Measurements from ENCODE around the gene MARK2. TPM values are rescaled to one million over a fixed set of nuclear protein-coding genes. Genes with fewer than 3 reads are reported as not detected.
A peak's percentile ranks its signal among the peaks of the same experiment; 100 is the strongest.
"Not testable (repeated sequence)": the region's sequence is repeated elsewhere in the genome, so short reads cannot be mapped to it uniquely, and the experiment has no call there.

MARK2 gene
- total RNA-seq, 2 experiments from 2014 or later = 24.3 to 24.9 TPM

GRCh38 chr11:63855975-63856374, 17.1 kb downstream of the MARK2 start:
- no peak overlapping the region for H3K27ac Mint-ChIP-seq

GRCh38 chr11:63858628-63859550, 20.0 kb downstream of the MARK2 start:
- Mint-ChIP-seq H3K36me3 (ENCODE audit: low read depth) (peaks cover 25% of the 10 kb centered on the region), H3K27ac (no peak overlapping the region), H3K4me1 (peaks cover 45% of the 10 kb centered on the region), H3K27me3 (no peaks in the 10 kb centered on the region), H3K9me3 (ENCODE audit: low read depth) (no peaks in the 10 kb centered on the region), H3K4me3 (no peak overlapping the region)
- no peak for ATAC-seq
- no peak for DNase-seq
- ChIA-PET POLR2A (no interaction called here), CTCF (interaction anchor here (0.6 to 1.4 kb wide), 4 partner anchors 8 to 635 kb away, joined by 3 to 4 read pairs (median 3); no protein-coding TSS in a partner anchor)
- intact Hi-C loops (cut with DNase I, micrococcal nuclease) = no loop called here

More at GRCh38 chr11:63855975-63856374, 17.1 kb downstream of the MARK2 start:
- Mint-ChIP-seq H3K9me3 (ENCODE audit: low read depth) (no peaks in the 10 kb centered on the region), H3K36me3 (ENCODE audit: low read depth) (peaks cover 21% of the 10 kb centered on the region), H3K4me3 (no peak overlapping the region), H3K4me1 (peaks cover 53% of the 10 kb centered on the region), H3K27me3 (no peaks in the 10 kb centered on the region)
- POLR2A ChIA-PET = interaction anchor here (0.8 to 1.0 kb wide), 2 partner anchors 9 to 17 kb away, joined by 3 read pairs; partner anchors contain the start of gene MARK2
- CTCF ChIA-PET = interaction anchor here (0.6 to 1.5 kb wide), 4 partner anchors 16 to 89 kb away, joined by 3 to 7 read pairs (median 4); no protein-coding TSS in a partner anchor
- ATAC-seq = peak; percentile 35
- DNase-seq = no peak
- intact Hi-C loops (cut with DNase I, micrococcal nuclease) = no loop called here

- intact Hi-C loops (cut with DNase I, micrococcal nuclease) = loop anchor here in 1 of 2 experiments (10.0 kb wide), 1 partner anchor 298 kb away; the partner anchor contains the start of gene PLAAT2
- ChIA-PET CTCF (interaction anchor here (0.6 to 1.9 kb wide), 7 partner anchors 10 to 43 kb away, joined by 3 to 8 read pairs (median 4); no protein-coding TSS in a partner anchor), POLR2A (no interaction called here)
- ATAC-seq (no peak), DNase-seq (no peak)
- peaks cover 26% of the 10 kb centered on the region for H3K36me3 Mint-ChIP-seq (ENCODE audit: low read depth)
- no peaks in the 10 kb centered on the region for H3K27me3 Mint-ChIP-seq
- no peak overlapping the region for H3K27ac Mint-ChIP-seq
- H3K4me3 Mint-ChIP-seq = no peak overlapping the region
- H3K4me1 Mint-ChIP-seq = peaks cover 59% of the 10 kb centered on the region
- no peaks in the 10 kb centered on the region for H3K9me3 Mint-ChIP-seq (ENCODE audit: low read depth)
Observed at GRCh38 chr11:63862923-63863322, 24.0 kb downstream of the MARK2 start.

GRCh38 chr11:63863620-63864019, 24.7 kb downstream of the MARK2 start:
- POLR2A ChIA-PET; H3K27me3 Mint-ChIP-seq; H3K9me3 Mint-ChIP-seq (ENCODE audit: low read depth); H3K4me3 Mint-ChIP-seq; H3K27ac Mint-ChIP-seq; DNase-seq; ATAC-seq: not testable (repeated sequence)
- CTCF ChIA-PET = interaction anchor here (1.6 kb wide), 2 partner anchors 11 to 13 kb away, joined by 4 to 5 read pairs; no protein-coding TSS in a partner anchor
- peaks cover 30% of the 10 kb centered on the region for H3K36me3 Mint-ChIP-seq (ENCODE audit: low read depth)
- intact Hi-C loops (cut with DNase I, micrococcal nuclease) = loop anchor here in 1 of 2 experiments (10.0 kb wide), 1 partner anchor 299 kb away; the partner anchor contains the start of gene PLAAT2
- H3K4me1 Mint-ChIP-seq = peaks cover 61% of the 10 kb centered on the region

- peak; percentile 81 for ATAC-seq
- Mint-ChIP-seq H3K9me3 (ENCODE audit: low read depth) (no peaks in the 10 kb centered on the region), H3K27ac (peak overlapping the region; percentile 62), H3K4me1 (peaks cover 79% of the 10 kb centered on the region), H3K4me3 (peak overlapping the region; percentile 28), H3K27me3 (no peaks in the 10 kb centered on the region), H3K36me3 (ENCODE audit: low read depth) (peaks cover 33% of the 10 kb centered on the region)
- peak; percentile 92 for DNase-seq
- intact Hi-C loops (cut with DNase I, micrococcal nuclease) = loop anchor here (1.0 to 10.0 kb wide), 6 partner anchors 13 to 301 kb away; partner anchors contain the start of genes MARK2 (in 1 of the 2) and PLAAT2 (in 1 of the 2)
- ChIA-PET POLR2A (interaction anchor here (0.8 kb wide), 1 partner anchor 421 kb away, joined by 14 read pairs; no protein-coding TSS in a partner anchor), CTCF (interaction anchor here (0.8 to 2.1 kb wide), 8 partner anchors 8 to 29 kb away, joined by 3 to 9 read pairs (median 4); partner anchors contain the start of gene MARK2)
Observed at GRCh38 chr11:63866211-63866610, 27.3 kb downstream of the MARK2 start.

GRCh38 chr11:63867511-63867910, 28.6 kb downstream of the MARK2 start:
- H3K4me3 Mint-ChIP-seq = no peak overlapping the region
- no peaks in the 10 kb centered on the region for H3K9me3 Mint-ChIP-seq (ENCODE audit: low read depth)
- no peak overlapping the region for H3K27ac Mint-ChIP-seq

GRCh38 chr11:63868399-63869064, 29.6 kb downstream of the MARK2 start:
- Mint-ChIP-seq H3K4me1 (peaks cover 84% of the 10 kb centered on the region), H3K27me3 (no peaks in the 10 kb centered on the region), H3K27ac (peak overlapping the region; percentile 29), H3K36me3 (ENCODE audit: low read depth) (peaks cover 22% of the 10 kb centered on the region), H3K9me3 (ENCODE audit: low read depth) (no peaks in the 10 kb centered on the region), H3K4me3 (no peak overlapping the region)
- CTCF ChIA-PET = interaction anchor here (0.6 to 2.4 kb wide), 3 partner anchors 10 to 30 kb away, joined by 4 to 6 read pairs (median 5); partner anchors contain the start of gene MARK2
- DNase-seq (no peak), ATAC-seq (no peak)
- intact Hi-C loops (cut with DNase I, micrococcal nuclease) = loop anchor here in 1 of 2 experiments (10.0 kb wide), 1 partner anchor 304 kb away; the partner anchor contains the start of gene PLAAT2
- POLR2A ChIA-PET = interaction anchor here (1.0 kb wide), 1 partner anchor 17 kb away, joined by 3 read pairs; no protein-coding TSS in a partner anchor

More at GRCh38 chr11:63867511-63867910, 28.6 kb downstream of the MARK2 start:
- ChIA-PET CTCF (interaction anchor here (0.7 to 2.1 kb wide), 4 partner anchors 9 to 33 kb away, joined by 3 to 9 read pairs (median 6); no protein-coding TSS in a partner anchor), POLR2A (interaction anchor here (1.5 kb wide), 1 partner anchor 16 kb away, joined by 3 read pairs; no protein-coding TSS in a partner anchor)
- Mint-ChIP-seq H3K36me3 (ENCODE audit: low read depth) (peaks cover 28% of the 10 kb centered on the region), H3K4me1 (peaks cover 85% of the 10 kb centered on the region), H3K27me3 (no peaks in the 10 kb centered on the region)
- DNase-seq (no peak), ATAC-seq (no peak)
- intact Hi-C loops (cut with DNase I, micrococcal nuclease) = loop anchor here (2.0 to 10.0 kb wide), 3 partner anchors 15 to 303 kb away; partner anchors contain the start of gene PLAAT2 (in 1 of the 2)

GRCh38 chr11:63869171-63869591, 30.3 kb downstream of the MARK2 start:
- Mint-ChIP-seq H3K4me1 (peaks cover 87% of the 10 kb centered on the region), H3K9me3 (ENCODE audit: low read depth) (no peaks in the 10 kb centered on the region), H3K27me3 (no peaks in the 10 kb centered on the region), H3K4me3 (no peak overlapping the region), H3K27ac (peak overlapping the region; percentile 11), H3K36me3 (ENCODE audit: low read depth) (peaks cover 24% of the 10 kb centered on the region)
- ChIA-PET CTCF (interaction anchor here (0.6 to 2.4 kb wide), 4 partner anchors 9 to 101 kb away, joined by 3 to 6 read pairs (median 4); partner anchors contain the start of genes MARK2 and ZFTA), POLR2A (interaction anchor here (1.0 kb wide), 1 partner anchor 16 kb away, joined by 3 read pairs; no protein-coding TSS in a partner anchor)
- ATAC-seq (no peak), DNase-seq (no peak)
- intact Hi-C loops (cut with DNase I, micrococcal nuclease) = loop anchor here in 1 of 2 experiments (10.0 kb wide), 1 partner anchor 304 kb away; the partner anchor contains the start of gene PLAAT2

- intact Hi-C loops (cut with DNase I, micrococcal nuclease) = loop anchor here in 1 of 2 experiments (10.0 kb wide), 1 partner anchor 305 kb away; the partner anchor contains the start of gene PLAAT2
- peak; percentile 17 for ATAC-seq
- Mint-ChIP-seq H3K27ac (peak overlapping the region; percentile 16), H3K4me3 (no peak overlapping the region), H3K9me3 (ENCODE audit: low read depth) (no peaks in the 10 kb centered on the region), H3K4me1 (peaks cover 92% of the 10 kb centered on the region), H3K27me3 (no peaks in the 10 kb centered on the region), H3K36me3 (ENCODE audit: low read depth) (peaks cover 24% of the 10 kb centered on the region)
- POLR2A ChIA-PET = interaction anchor here (1.0 kb wide), 1 partner anchor 16 kb away, joined by 3 read pairs; no protein-coding TSS in a partner anchor
- peak; percentile 44 for DNase-seq
- CTCF ChIA-PET = interaction anchor here (1.1 to 2.4 kb wide), 3 partner anchors 9 to 102 kb away, joined by 3 to 6 read pairs (median 5); partner anchors contain the start of gene ZFTA
Observed at GRCh38 chr11:63869683-63870082, 30.8 kb downstream of the MARK2 start.

Data from activated CD4-positive, alpha-beta T cell treated with anti-CD3 and anti-CD28 coated beads for 36 hours (primary cell).